Activated B cell treated with CpG ODN at 0.5 μM for 24 hours (primary cell): ENCODE results near the gene CAMSAP1. TPM values are rescaled to one million over a fixed set of nuclear protein-coding genes. Genes with fewer than 3 reads are reported as not detected.
A peak's percentile ranks its signal among the peaks of the same experiment; 100 is the strongest.

Experiments
- ATAC-seq: fragments of 200-7000 bp; cut with Tn5 transposase; one replicate; pipeline ENCODE4 v1.10.0; 2021; ENCODE audit warnings: low read depth, mild to moderate bottlenecking, moderate library complexity
- CTCF ChIA-PET: fragments of 350-600 bp; sonication (Branson Sonifier 250); formaldehyde crosslinking; loops from one replicate; lab custom pipeline; 2021; ENCODE audit warnings: antibody characterized with exemption; lab: Charles Lee
- POLR2A ChIA-PET: fragments of 350-600 bp; sonication (Branson Sonifier 250); formaldehyde crosslinking; loops from one replicate; lab custom pipeline; 2021; ENCODE audit warnings: antibody characterized with exemption; lab: Charles Lee
- DNase-seq: peaks from one replicate; pipeline ENCODE4 v3.0.0; 2022
- H3K27ac Mint-ChIP-seq: one replicate; pipeline ENCODE4 v1.8.0; 2020; ENCODE audit warnings: mixed read lengths
- H3K27me3 Mint-ChIP-seq: one replicate; pipeline ENCODE4 v1.8.0; 2021; ENCODE audit warnings: mixed read lengths
- H3K36me3 Mint-ChIP-seq: one replicate; pipeline ENCODE4 v1.8.0; 2021; ENCODE audit warnings: low read depth, mixed read lengths
- H3K4me1 Mint-ChIP-seq: one replicate; pipeline ENCODE4 v1.8.0; 2021; ENCODE audit warnings: mixed read lengths
- H3K4me3 Mint-ChIP-seq: one replicate; pipeline ENCODE4 v1.8.0; 2020; ENCODE audit warnings: mild to moderate bottlenecking, mixed read lengths
- H3K9me3 Mint-ChIP-seq: one replicate; pipeline ENCODE4 v1.8.0; 2020; ENCODE audit warnings: mixed read lengths
- intact Hi-C: fragments of 100-400 bp; cut with micrococcal nuclease; formaldehyde crosslinking; loops from one replicate; pipeline ENCODE4 v1.15.1; 2024
- total RNA-seq: library from RNA; stranded (reverse); gene quantifications from 2 replicates; pipeline ENCODE4 v1.2.3, GENCODE V29; 2022
- TF ChIP-seq, protein P1 (sequence below): fragments of 200-600 bp; IDR thresholded peaks from one replicate; pipeline ENCODE4 v1.8.0; 2022; ENCODE audit warnings: antibody characterized with exemption, mild to moderate bottlenecking

CAMSAP1 gene
- total RNA-seq, 1 donor from 2014 or later = 16.9 TPM

- Mint-ChIP-seq H3K9me3 (peaks cover 7% of the 10 kb centered on the region), H3K36me3 (peaks cover 39% of the 10 kb centered on the region), H3K27ac (peak overlapping the region; percentile 68), H3K4me3 (peak overlapping the region; percentile 78), H3K27me3 (no peaks in the 10 kb centered on the region), H3K4me1 (peaks cover 41% of the 10 kb centered on the region)
- intact Hi-C loops = loop anchor here (5.0 kb wide), 2 partner anchors 46 to 574 kb away; partner anchors contain the start of gene SEC16A
- ChIA-PET CTCF (no interaction called here), POLR2A (no interaction called here)
- ATAC-seq (no peak), DNase-seq (no peak)
- TF ChIP-seq, protein P1, sequence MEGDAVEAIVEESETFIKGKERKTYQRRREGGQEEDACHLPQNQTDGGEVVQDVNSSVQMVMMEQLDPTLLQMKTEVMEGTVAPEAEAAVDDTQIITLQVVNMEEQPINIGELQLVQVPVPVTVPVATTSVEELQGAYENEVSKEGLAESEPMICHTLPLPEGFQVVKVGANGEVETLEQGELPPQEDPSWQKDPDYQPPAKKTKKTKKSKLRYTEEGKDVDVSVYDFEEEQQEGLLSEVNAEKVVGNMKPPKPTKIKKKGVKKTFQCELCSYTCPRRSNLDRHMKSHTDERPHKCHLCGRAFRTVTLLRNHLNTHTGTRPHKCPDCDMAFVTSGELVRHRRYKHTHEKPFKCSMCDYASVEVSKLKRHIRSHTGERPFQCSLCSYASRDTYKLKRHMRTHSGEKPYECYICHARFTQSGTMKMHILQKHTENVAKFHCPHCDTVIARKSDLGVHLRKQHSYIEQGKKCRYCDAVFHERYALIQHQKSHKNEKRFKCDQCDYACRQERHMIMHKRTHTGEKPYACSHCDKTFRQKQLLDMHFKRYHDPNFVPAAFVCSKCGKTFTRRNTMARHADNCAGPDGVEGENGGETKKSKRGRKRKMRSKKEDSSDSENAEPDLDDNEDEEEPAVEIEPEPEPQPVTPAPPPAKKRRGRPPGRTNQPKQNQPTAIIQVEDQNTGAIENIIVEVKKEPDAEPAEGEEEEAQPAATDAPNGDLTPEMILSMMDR = no peak
Observed at GRCh38 chr9:135908754-135909204, 1.4 kb upstream of the CAMSAP1 start.

GRCh38 chr9:135908093-135908753, 877 bp upstream of the CAMSAP1 start:
- Mint-ChIP-seq H3K4me3 (peak overlapping the region; percentile 78), H3K9me3 (peaks cover 4% of the 10 kb centered on the region), H3K36me3 (peaks cover 33% of the 10 kb centered on the region), H3K27me3 (no peaks in the 10 kb centered on the region), H3K4me1 (peaks cover 41% of the 10 kb centered on the region), H3K27ac (peak overlapping the region; percentile 68)
- intact Hi-C loops = loop anchor here (5.0 kb wide), 2 partner anchors 46 to 574 kb away; partner anchors contain the start of gene SEC16A
- TF ChIP-seq, protein P1 = no peak
- ChIA-PET POLR2A (interaction anchor here (1.0 kb wide), 1 partner anchor 60 kb away, joined by 3 read pairs; no protein-coding TSS in a partner anchor), CTCF (no interaction called here)
- DNase-seq (no peak), ATAC-seq (no peak)

GRCh38 chr9:135907006-135907430, 328 bp downstream of the CAMSAP1 start:
- ChIA-PET POLR2A (interaction anchor here (0.5 to 0.6 kb wide), 2 partner anchors 456 to 1419 kb away, joined by 5 read pairs; no protein-coding TSS in a partner anchor), CTCF (no interaction called here)
- H3K4me1 Mint-ChIP-seq = peaks cover 44% of the 10 kb centered on the region
- ATAC-seq = no peak
- TF ChIP-seq, protein P1 = no peak
- no peak for DNase-seq
- H3K36me3 Mint-ChIP-seq = peaks cover 28% of the 10 kb centered on the region
- intact Hi-C loops = loop anchor here (1.0 to 5.0 kb wide), 6 partner anchors 20 to 575 kb away; partner anchors contain the start of genes SEC16A, TMEM250 and UBAC1
- H3K27ac Mint-ChIP-seq = no peak overlapping the region
- peaks cover 4% of the 10 kb centered on the region for H3K9me3 Mint-ChIP-seq
- H3K27me3 Mint-ChIP-seq = no peaks in the 10 kb centered on the region
- peak overlapping the region; percentile 32 for H3K4me3 Mint-ChIP-seq

DNA sequence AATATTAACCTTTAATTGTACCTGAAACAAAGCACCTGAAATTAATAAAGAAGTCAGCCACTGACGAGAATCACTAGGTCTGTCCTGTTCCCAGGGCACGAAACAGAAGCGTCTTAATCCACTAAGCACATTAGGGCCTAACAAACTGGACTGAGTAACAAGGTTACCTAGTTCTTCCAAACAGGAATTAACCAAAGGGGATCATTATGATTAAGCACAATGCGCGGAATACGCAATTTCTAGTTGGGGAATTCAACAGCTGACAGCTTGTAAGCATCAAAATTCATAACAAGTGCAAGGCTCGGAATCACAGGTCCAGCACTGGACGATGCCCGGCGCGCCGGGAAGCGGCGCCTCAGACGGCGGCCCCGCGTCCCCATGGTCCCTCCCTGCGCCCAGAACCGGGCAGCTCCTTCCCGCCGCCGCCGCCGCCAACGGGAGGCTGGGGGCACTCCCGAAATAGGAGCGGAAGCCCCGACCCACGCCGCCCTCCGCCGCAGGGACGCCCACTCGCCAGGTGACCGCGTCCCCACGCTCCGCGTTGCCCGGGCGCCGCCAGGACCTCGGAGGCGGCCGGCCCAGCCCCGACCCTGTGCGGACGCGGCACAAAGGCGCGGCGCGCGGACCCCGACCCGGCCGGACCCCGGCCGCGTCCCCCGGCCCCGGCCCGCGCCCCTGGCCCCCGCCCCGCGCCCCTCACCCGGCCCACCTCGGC, 898 bp downstream of the CAMSAP1 start:
- ChIA-PET CTCF (no interaction called here), POLR2A (no interaction called here)
- H3K4me1 Mint-ChIP-seq = peaks cover 42% of the 10 kb centered on the region
- TF ChIP-seq, protein P1 = no peak
- H3K4me3 Mint-ChIP-seq = peak overlapping the region; percentile 77
- intact Hi-C loops = loop anchor here (1.0 to 5.0 kb wide), 6 partner anchors 19 to 576 kb away; partner anchors contain the start of genes SEC16A, TMEM250 and UBAC1
- peaks cover 4% of the 10 kb centered on the region for H3K9me3 Mint-ChIP-seq
- ATAC-seq (no peak), DNase-seq (peak; percentile 23)
- H3K27ac Mint-ChIP-seq = peak overlapping the region; percentile 69
- H3K27me3 Mint-ChIP-seq = no peaks in the 10 kb centered on the region
- H3K36me3 Mint-ChIP-seq = peaks cover 23% of the 10 kb centered on the region
